Endothelial cell of umbilical vein (primary cell): ENCODE results near the gene MCM3AP.

ENCODE experiments used
- CTCF ChIP-seq, 2 donors: IDR thresholded peaks; 1 replicate in 1 of 2; 2 replicates in 1 of 2; pipeline ENCODE4 v1.5.1; 2011; ENCODE audit warnings: low read length in 2 of 2, mild to moderate bottlenecking in 2 of 2, moderate library complexity in 2 of 2, control low read depth in 1 of 2, inconsistent platforms in 1 of 2, low read depth in 1 of 2; ENCODE audit not compliant: insufficient read depth in 1 of 2; ENCODE audit errors: extremely low read depth in 1 of 2
- EZH2 ChIP-seq: IDR thresholded peaks from 2 replicates; pipeline ENCODE4 v1.6.1; 2012; ENCODE audit warnings: borderline replicate concordance, low read depth, mild to moderate bottlenecking, moderate library complexity, low read length, inconsistent platforms; ENCODE audit not compliant: severe bottlenecking
- GATA2 ChIP-seq: IDR thresholded peaks from 2 replicates; pipeline ENCODE4 v1.7.0; 2011; ENCODE audit warnings: low read depth, mild to moderate bottlenecking, moderate library complexity, mixed read lengths, low read length; ENCODE audit not compliant: insufficient read length, insufficient read depth
- POLR2A ChIP-seq: IDR thresholded peaks from 2 replicates; pipeline ENCODE4 v1.6.1; 2012; ENCODE audit warnings: low read depth, mild to moderate bottlenecking, control low read depth, low read length
- TF ChIP-seq, protein P1 (sequence below): IDR thresholded peaks from 2 replicates; pipeline ENCODE4 v1.6.1; 2011; ENCODE audit not compliant: insufficient read depth, insufficient read length

GRCh38 chr21:46193829-46194373, 91.5 kb downstream of the MCM3AP start:
- TF ChIP-seq POLR2A, result no peak
- no peak for TF ChIP-seq CTCF (IDR thresholded peaks at IDR 0.05; ENCODE audit: extremely low read depth in 1 of 2, insufficient read depth in 1 of 2, low read depth in 1 of 2, low read length in 2 of 2)
- TF ChIP-seq, protein P1, sequence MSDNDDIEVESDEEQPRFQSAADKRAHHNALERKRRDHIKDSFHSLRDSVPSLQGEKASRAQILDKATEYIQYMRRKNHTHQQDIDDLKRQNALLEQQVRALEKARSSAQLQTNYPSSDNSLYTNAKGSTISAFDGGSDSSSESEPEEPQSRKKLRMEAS, result no peak
- TF ChIP-seq GATA2, result no peak
- TF ChIP-seq EZH2, result no peak
